GM21786 (cell line): ENCODE data around the gene MAD1L1.
"Not testable (repeated sequence)": the region's sequence is repeated elsewhere in the genome, so short reads cannot be mapped to it uniquely, and the experiment has no call there.

Experiments used
- ATAC-seq: cut with Tn5 transposase; IDR thresholded peaks from one replicate; pipeline ENCODE4 v1.9.1; 2021; ENCODE audit not compliant: unreplicated experiment

The MAD1L1 gene

GRCh38 chr7:2232766-2233520, at the start of gene MAD1L1:
Gene MAD1L1 (minus strand): TSS chr7:2232945. CDS start chr7:2230133, 2,812 bp downstream.
- peak; percentile 67 for ATAC-seq

DNA sequence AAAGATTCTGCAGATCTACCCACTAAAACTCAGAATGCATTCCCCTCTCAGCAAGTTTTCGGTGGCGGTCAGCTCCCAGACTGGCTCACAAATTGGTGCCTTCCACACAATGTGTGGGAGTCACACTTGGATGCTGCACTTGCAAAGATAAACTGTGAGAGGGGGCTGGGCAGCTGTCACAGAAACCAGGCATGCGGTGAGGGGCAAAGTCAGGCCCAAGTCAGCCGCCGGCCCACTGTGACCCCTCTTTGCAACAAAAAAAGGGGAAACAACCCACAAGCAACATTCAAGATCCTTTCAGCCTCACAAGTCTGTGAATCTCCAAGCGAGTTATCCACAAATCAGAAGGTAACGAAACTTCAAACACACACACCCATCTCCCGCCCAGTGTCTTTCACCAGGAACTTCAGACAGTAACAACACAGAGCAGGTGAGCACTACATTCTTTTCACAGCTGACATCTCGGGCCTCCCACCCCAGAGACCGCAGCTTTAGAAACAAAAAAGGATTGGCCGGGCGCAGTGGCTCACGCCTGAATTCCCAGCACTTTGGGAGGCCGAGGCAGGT, 49.5 kb upstream of the MAD1L1 start:
- no peak for ATAC-seq

GRCh38 chr7:2281541-2281940, 48.8 kb upstream of the MAD1L1 start:
- ATAC-seq = no peak

- no peak for ATAC-seq
These were observed 47.7 kb upstream of the MAD1L1 start for GRCh38 chr7:2280424-2280823.

DNA sequence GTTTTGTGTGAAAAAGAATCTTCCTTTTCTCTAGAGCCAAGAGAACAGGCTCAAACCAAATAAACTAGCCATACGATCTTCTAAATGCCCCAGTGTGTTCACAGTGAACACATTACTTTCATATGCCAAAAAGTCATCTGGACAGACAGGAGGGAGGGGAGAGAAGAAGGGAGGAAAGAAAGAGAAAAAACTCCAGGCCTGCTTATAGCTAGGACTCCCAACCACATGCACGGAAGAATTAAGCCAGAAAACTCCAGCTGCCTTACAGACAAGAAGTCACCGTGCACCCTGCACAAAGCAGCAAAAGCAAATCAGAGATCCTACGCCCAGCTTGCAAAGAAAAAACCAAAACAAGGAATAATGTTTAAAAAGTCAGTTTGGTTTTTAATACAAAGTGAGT, 47.2 kb upstream of the MAD1L1 start:
- ATAC-seq = no peak

DNA sequence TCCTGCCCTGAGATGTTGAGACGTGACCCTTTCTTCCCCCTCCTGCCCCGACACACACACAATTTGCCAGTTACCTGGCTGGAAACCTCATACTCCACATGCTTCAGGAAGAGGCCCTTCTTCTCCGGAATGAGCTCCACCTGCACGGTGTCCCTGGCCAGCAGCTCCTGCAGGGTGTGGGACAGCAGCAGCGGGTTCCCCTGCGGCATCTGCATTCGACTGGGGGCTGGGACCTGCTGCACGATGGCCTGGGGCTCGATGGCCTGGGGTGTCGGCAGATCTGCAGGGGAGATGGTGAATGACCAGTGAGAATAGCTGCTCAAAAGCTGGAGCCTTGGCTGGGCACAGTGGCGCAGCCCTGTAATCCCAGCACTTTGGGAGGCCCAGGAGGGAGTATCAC, 45.3 kb upstream of the MAD1L1 start:
- no peak for ATAC-seq

DNA sequence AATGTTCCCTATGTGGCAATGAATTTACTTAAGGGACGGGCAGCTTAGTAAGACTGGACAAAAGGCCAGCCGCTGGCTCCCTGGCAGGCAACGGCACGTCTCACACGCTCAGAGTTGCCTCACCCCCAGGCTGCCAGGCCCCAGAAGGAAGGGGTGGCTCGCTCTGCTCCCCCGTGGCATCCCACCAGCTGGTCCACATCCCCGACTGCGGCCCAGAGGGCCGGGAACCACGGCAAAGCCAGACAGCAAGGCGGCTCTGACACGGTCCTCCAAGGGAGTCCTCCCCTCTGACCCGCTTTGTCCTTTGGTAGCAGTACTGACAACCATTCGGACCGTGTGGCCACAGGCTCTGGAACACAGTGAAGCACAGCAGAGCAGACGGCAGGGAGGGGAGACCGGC, 43.4 kb upstream of the MAD1L1 start:
- ATAC-seq = no peak

- no peak for ATAC-seq
These were observed 42.4 kb upstream of the MAD1L1 start for GRCh38 chr7:2275101-2275500.

GRCh38 chr7:2274666-2275065, 41.9 kb upstream of the MAD1L1 start:
- no peak for ATAC-seq

DNA sequence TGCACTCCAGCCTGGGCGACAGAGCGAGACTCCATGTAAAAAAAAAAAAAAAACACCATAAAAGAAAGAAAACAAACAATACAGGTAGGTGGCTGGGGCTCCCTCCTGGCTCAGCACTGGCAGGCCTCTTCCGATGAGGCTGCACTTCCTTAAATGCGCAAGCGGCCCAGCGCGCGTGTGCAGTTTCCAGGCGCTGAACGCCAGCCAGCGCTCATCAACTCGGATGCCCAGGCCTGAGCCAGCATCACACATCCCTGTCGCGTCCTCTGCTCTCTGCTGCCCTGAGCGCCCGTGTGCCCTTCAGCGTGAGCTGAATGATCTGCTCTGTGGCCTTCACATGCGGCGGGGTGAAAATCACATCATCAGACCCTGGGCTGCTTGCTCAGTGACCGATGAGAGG, 41.1 kb upstream of the MAD1L1 start:
- ATAC-seq = no peak

- no peak for ATAC-seq
These were observed 39.3 kb upstream of the MAD1L1 start for GRCh38 chr7:2272031-2272430.

GRCh38 chr7:2271273-2272026, 38.7 kb upstream of the MAD1L1 start:
- ATAC-seq = no peak

DNA sequence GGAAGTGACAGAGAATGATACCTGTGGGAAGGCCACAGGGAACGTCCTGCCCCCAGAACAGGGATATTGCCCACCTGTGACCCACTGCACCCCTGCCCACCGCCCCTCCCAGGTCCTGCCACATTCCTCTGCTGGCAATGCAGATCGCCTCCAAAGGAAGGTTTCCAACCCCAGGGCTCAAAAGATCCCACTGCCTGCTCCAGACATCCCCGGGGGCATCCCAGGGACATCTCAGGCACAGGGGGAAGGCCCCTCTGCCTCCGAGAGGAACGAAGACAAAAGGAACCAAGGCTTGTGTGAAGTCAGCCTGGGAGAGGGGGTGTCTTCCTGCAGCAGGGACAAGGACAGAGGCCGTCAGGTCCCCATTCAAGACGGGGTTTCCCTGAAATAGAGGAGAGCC, 37.8 kb upstream of the MAD1L1 start:
- no peak for ATAC-seq

DNA sequence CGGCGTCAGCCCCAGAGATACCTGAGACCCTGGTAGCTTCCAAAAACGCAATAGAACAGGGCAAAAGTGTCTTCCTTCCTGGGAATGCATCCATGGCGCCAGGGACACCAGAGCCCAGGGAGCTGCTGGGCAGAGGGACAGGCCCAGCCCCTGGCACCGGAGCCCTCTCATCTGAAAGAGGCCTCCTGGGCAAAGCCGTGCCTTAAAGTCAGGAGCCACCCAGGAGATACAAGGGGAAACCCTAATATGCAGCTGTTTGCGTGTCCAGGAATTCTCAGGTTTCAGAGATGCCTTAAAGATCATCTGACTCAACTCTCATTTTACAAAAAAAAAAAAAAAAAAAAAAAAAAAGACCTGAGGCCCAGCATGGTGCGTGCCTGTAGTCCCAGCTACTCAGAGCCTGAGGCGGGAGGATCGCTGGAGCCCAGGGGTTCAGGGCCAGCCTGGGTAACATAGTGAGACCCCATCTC, 37.3 kb upstream of the MAD1L1 start:
- ATAC-seq = no peak

DNA sequence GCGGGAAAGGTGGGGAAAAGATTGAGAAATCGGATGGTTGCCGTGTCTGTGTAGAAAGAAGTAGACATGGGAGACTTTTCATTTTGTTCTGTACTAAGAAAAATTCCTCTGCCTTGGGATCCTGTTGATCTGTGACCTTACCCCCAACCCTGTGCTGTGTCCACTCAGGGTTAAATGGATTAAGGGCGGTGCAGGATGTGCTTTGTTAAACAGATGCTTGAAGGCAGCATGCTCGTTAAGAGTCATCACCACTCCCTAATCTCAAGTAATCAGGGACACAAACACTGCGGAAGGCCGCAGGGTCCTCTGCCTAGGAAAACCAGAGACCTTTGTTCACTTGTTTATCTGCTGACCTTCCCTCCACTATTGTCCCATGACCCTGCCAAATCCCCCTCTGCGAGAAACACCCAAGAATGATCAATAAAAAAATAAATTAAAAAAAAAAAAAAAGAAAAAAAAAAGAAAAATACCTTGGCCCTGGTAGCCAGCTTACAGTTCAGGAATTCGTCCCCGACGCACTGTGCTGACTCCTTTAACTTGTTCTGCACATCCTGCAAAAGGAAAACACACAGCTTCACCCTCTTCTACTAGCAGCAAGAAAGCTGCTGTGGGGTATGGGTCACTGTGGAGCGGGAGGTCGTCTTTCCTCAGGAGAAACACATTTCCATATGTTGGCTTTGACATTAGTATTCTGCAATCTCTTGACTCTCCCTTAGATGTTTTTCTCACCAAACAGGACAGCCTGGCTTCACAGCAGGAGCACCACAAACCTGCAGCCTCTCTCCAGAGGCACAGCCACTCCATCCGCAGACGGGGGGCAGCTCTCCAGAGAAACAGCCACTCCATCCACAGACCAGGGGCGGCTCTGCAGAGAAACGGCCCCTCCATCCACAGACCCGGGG, 36.6 kb upstream of the MAD1L1 start:
- not testable (repeated sequence) for ATAC-seq

GRCh38 chr7:2266911-2267310, 34.2 kb upstream of the MAD1L1 start:
- ATAC-seq = no peak

DNA sequence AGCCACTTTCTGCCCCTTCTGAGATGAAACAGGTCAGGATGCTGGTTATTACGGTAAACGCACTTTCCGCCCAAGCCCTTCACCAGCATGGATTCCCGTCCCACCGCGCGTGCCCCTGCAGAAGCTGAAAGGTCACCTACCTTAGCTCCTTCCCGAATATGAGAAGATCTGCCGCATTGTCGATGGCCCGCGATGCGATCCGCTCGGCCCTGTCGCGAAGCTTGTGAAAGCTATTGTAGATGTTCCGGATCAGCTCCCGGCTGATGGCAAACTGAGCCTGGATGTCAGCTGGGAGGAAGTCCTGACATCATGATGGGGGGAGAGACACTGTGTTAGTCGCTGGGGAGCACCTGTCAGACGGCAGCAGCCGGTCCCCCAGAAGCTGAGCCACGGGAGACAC, 31.4 kb upstream of the MAD1L1 start:
- ATAC-seq = no peak

DNA sequence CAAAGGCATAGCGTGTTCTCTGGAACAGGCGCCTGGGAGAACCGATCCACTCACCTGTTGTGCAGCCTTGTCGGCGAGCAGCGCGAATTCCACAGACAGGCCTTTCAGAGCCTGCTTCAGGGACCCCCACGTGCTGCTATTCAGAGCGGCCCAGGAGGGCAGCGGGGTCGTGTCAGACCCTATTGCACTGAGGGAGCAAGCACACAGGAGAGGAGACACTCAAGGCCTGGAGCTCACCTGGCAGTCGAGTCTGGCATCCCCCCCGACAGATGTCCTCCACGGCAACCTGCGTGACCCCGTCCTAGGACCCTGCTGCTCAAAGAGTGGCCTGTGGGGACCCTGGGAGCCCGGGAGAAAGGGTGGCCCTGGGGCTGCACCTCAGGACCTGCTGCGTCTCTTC, 30.4 kb upstream of the MAD1L1 start:
- no peak for ATAC-seq

- ATAC-seq = no peak
These were observed 28.9 kb upstream of the MAD1L1 start for GRCh38 chr7:2261611-2262010.

DNA sequence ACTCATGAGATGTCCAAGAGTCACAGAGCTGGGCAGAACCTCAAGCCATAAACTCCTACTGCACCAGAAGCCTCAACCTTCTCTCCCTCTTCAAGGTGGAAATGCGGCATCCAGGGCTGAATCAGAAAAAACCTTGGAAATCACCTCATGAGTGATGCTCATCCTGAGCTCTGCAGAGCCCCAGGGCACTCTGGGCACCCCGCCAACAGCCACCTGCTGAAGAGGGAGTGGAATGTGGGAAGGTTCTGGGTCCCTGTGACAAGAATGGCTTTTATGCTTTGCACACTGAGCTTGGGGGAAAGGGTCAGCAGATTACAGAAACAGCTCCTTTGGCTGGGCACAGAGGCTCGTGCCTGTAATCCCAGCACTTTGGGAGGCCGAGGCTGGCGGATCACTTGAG, 28.1 kb upstream of the MAD1L1 start:
- ATAC-seq = no peak

GRCh38 chr7:2259480-2259879, 26.7 kb upstream of the MAD1L1 start:
- ATAC-seq = peak; percentile 18
